GM12865 (cell line): ENCODE data around the gene DPF3.

ENCODE experiments used
- DNase-seq: peaks from one replicate; pipeline ENCODE4 v3.0.0; 2010; ENCODE audit warnings: low read depth
- H3K4me3 ChIP-seq: 2 replicates; pipeline ENCODE4 v1.5.1; 2011; ENCODE audit warnings: mild to moderate bottlenecking, low read depth, low read length, control low read depth
- TF ChIP-seq, protein P1 (sequence below): IDR thresholded peaks from 2 replicates; pipeline ENCODE4 v1.5.1; 2011; ENCODE audit warnings: low read length, control low read depth, low read depth, inconsistent platforms; ENCODE audit not compliant: insufficient read depth; ENCODE audit errors: missing control alignments

DPF3 gene

DNA sequence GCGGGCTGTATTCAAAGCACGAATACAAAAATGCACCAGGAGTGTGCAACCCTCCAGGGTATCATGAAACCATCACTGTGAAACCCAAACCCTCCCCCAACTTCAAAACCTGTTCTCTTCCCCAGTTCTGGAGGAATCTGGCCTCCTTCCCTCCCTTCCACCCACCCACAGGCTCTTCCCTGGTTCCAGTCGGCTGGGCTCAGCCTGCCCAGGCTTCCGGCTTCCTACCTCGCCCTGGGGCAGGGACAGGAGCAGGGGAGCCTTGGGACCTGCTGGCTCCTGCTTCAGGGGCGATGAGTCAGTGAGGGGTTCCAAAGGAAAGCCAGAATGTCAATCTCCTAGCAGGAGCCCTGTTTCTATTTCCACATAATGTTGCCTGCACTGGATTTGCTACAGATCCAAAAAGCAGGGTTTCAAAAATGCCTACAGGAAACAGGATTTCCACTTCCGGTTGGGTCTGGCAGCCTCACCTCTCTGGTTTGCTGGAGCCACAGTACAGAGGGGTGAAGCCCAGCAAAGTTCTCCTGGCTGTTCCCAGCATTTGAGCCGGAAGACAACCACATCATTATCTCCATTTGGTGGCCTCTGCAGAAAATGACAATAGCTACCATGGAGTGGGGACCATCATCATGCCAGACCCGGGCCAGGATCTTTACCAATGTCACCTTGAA, 278.3 kb downstream of the DPF3 start:
- DNase-seq, result no peak
- H3K4me3 ChIP-seq, result no peak overlapping the region
- TF ChIP-seq, protein P1, sequence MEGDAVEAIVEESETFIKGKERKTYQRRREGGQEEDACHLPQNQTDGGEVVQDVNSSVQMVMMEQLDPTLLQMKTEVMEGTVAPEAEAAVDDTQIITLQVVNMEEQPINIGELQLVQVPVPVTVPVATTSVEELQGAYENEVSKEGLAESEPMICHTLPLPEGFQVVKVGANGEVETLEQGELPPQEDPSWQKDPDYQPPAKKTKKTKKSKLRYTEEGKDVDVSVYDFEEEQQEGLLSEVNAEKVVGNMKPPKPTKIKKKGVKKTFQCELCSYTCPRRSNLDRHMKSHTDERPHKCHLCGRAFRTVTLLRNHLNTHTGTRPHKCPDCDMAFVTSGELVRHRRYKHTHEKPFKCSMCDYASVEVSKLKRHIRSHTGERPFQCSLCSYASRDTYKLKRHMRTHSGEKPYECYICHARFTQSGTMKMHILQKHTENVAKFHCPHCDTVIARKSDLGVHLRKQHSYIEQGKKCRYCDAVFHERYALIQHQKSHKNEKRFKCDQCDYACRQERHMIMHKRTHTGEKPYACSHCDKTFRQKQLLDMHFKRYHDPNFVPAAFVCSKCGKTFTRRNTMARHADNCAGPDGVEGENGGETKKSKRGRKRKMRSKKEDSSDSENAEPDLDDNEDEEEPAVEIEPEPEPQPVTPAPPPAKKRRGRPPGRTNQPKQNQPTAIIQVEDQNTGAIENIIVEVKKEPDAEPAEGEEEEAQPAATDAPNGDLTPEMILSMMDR, result no peak

DNA sequence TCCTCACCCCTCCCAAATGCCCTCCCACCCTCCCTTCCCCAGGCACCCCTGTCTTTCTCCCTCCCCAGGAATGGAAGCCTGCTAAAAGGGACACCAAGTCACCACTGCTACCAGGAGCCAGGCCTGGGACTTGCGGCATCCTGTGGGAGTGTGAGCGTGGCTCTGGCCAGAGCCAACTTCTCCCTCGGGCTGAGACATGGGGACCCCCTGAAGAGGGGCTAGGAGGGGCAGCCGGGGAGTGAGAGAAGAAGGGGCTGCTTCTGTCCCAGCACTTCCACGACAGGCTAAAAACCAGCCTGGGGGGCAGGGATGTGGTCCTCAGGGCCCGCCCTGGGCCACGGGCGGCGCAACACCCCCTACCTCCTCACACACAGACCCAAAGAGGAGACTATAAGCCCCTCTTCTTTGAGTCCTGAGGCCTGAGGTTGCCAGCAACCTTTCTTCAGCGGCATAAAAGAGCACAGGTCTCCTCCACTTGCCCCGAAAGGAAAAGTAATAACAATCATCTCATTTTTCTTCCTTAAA, 278.9 kb downstream of the DPF3 start:
- no peak overlapping the region for H3K4me3 ChIP-seq
- TF ChIP-seq, protein P1, result no peak
- DNase-seq, result no peak

- DNase-seq, result no peak
- H3K4me3 ChIP-seq, result no peak overlapping the region
- TF ChIP-seq, protein P1, result no peak
Observed at GRCh38 chr14:72614365-72614764, 279.5 kb downstream of the DPF3 start.

- TF ChIP-seq, protein P1, result no peak
- H3K4me3 ChIP-seq, result no peak overlapping the region
- DNase-seq, result no peak
Observed at GRCh38 chr14:72613975-72614319, 280.0 kb downstream of the DPF3 start.

DNA sequence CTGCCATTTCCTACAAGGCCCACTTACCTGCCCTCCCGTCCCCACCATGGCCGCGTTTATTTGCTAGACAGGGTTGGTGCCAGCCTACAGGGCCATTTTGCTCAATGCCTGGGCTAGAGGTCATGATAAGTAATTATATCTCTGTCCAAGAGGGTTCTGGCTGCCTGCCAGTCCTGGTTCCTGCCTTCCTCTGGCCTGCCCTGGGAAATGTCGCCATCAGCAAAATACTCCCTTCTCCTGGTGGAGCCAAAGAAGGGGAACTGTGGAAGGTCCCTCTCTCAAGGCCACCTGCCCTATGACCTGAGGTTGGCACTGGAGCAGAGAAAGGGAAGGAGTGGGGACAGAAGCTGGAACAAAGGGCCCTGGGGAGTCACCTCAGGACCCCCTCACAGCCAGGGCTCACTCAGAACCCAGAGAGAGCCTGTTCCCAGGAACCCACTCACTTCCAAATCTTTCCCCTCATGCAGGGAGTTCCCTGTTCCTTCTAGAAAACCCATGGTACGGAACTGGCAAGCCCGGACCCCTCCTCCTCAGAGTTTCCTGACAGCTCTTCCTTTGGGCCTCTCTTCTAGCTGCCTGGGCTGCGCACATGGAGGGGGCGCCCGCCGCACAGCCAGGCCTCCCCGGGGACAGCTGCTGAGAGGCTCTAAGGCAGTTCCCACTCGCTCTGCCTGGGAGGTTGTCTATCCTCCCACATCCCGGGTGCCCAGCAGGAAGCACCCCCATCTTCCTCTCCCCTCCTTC, 280.5 kb downstream of the DPF3 start:
- no peak for DNase-seq
- TF ChIP-seq, protein P1, result no peak
- no peak overlapping the region for H3K4me3 ChIP-seq

DNA sequence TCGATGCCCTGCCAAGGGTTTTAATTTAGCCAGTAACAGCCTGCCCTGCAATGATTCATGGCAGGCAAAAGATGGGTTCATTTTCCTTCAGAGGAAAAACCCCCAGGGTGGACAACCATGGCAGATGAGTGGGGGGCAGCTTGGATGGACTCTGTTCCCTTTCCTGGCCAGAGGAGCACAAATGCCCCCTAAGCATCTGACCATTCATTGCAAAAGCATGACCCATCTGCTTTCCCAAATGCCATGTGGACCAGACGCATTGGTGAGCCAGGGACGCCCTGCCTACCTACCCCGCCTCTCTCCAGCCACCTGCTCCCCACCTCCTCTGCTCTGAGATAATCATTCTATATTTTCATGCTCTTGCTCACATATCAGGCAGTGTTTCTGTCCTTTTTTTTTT, 281.9 kb downstream of the DPF3 start:
- TF ChIP-seq, protein P1, result no peak
- no peak overlapping the region for H3K4me3 ChIP-seq
- DNase-seq, result no peak
